Embryonic facial prominence (tissue), 1 donor: ENCODE data around the gene NECTIN3.

Experiments used
- DNase-seq: peaks from one replicate; pipeline ENCODE4 v3.0.0-alpha.2; 2016; ENCODE audit errors: extremely low spot score

NECTIN3 gene

GRCh38 chr3:111071257-111072030 is at the start of gene NECTIN3:
Gene NECTIN3, plus strand, starts transcription at chr3:111071816. Its CDS starts 202 bp downstream, at chr3:111072018.
- peak; percentile 93 for DNase-seq

- DNase-seq: no peak
These were observed 43.7 kb upstream of the NECTIN3 start for GRCh38 chr3:111027868-111028267.

DNA sequence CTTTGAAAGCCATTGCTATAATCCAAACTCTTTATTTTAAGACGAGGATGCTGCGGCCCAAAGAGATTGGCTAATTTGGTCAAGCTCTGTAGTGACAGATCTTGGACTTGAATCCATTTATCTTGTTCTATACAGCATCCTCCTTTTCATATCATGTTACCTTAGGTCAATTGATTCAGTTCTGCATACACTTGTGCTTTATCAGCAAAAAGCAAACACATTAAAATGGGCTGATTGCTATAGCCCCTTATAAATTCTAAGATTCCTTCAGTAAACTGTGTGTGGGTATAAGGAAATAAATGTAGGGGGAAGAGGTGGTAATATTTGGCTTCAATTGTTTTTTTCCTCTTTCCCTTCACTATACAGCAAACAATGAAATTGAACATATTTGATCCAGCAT is 40.1 kb upstream of the NECTIN3 start:
- DNase-seq: no peak

DNA sequence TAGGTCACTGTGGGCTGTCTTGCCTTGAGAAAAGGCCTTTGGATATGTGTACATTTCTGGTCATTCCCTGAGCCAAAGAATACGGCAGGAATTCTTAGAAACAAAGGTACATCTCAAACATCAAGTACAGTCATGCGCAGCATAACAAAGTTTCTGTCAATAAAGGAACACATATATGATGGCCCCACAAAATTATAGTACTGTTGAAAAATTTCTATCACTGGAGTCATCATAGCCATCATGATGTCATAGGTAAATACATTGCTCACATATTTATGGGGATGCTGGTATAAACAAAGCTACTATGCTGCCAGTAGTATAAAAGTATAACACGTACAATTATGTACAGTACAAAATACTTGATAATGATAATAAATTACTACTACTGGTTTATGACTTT is 38.9 kb upstream of the NECTIN3 start:
- DNase-seq: no peak

DNA sequence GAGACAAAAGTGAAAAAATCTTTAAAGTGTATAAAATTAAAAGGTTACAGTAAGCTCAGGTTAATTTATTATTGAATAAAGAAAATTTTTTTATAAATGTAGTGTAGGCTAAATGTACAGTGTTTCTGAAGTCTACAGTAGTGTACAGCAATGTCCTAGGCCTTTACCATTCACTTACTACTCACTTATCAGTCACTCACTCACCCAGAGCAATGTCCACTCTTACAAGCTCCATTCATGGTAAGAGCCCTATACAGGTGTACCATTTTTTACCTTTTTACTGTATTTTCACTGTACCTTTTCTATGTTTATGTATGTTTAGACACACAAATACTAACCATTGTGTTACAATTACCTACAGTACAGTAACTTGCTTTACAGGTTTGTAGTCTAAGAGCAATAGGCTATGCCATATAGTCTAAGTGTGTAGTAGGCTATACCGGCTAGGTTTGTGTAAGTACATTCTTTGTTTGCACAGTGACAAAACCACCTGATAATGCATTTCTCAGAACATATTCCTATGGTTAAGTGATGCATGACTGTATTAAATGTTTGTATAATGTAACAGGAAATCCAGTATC is 38.1 kb upstream of the NECTIN3 start:
- DNase-seq: no peak

DNA sequence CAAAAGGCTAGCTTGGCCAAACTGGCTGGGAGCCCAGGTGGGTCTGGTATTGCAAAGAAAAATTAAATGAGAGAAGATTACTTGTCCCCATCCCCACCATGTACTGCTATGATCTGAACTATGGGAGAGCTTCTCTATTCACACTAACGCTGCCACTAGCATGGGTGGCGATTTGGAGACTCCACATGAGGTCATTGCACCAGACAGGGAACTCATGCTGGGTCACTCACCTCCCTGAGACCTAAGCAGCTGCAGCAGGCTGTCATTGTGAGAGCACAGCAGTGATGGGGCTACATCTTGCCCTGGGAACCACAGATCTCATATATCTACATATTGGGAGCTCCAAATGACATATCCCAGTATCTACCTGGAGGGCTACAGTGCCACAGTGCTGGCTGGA is 36.3 kb upstream of the NECTIN3 start:
- no peak for DNase-seq

DNA sequence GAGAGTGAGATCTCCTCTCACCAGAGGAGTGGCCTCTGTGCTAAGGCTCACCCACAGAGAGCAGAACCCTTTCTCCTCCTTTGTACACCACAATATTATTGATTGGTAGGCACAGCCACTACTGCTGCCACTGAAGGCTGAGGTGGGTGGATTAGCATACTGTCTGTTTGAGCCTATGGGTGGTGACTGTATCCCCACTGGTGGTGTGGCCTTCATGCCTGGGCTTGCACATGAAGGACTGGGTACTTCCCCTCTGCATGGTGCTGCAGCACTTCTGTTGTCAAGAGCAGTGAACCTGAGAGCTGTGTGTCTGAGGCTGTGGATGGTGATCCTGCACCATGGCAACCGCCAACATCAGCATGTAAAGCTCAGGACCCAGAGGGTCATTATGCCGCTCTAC is 35.7 kb upstream of the NECTIN3 start:
- DNase-seq: no peak

- DNase-seq: no peak
These were observed 30.7 kb upstream of the NECTIN3 start for GRCh38 chr3:111040959-111041358.

DNA sequence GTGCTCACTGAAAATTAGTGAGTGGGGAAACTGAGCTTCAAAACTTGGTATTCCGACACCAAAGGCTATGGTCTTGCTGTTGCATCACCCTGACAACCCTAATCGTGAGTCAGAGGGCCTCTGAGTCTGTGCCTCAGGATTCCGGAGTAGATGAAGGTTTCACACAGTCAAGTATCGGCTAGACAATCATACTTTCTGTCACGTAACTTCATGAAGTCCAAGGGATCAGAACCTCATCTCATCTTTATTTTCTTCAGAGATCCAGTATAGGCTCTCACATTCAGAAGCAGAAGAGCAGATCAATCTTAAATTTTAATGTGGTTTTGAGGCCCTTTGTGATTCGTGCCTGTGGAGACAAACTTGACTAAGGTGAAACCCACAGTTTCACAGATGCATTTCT is 26.1 kb upstream of the NECTIN3 start:
- no peak for DNase-seq

DNA sequence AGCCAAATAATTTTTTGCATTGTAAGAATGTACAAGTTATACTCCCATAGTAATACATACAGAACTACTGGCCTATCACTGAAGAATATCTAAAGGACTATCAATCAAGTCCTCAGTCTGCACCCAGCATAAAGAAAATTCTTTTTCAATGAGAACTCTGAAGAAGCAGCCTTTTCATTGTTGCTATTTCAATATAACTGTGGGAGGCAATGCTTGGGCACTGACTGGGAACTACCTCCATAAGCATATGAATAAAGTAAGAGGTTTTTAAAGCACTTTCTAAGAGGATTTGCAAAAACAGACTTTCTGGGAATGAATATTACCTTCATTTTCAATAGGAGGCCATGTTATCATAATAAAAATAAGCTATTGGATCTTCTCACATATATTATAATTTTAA is 24.6 kb upstream of the NECTIN3 start:
- DNase-seq: no peak

GRCh38 chr3:111047812-111048435 is 23.7 kb upstream of the NECTIN3 start:
- no peak for DNase-seq

DNA sequence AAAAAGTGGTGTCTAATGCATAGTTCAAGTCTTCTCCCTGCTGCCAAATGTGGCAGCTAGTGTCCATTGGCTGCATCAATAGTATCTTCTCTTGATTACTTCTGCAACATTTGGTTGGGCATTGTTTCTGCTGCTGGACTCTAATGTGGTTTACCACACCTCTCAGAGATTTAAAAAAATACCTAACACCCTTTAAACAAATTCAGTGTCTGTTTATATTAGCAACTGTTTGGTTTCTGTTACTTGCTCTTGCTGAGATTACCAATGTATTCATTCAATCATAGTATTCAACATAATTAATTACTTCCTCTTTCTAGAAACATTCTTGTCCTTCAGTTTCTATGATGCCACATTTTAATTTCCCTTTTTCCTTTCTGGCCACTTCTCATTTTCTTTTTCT is 20.3 kb upstream of the NECTIN3 start:
- no peak for DNase-seq

DNA sequence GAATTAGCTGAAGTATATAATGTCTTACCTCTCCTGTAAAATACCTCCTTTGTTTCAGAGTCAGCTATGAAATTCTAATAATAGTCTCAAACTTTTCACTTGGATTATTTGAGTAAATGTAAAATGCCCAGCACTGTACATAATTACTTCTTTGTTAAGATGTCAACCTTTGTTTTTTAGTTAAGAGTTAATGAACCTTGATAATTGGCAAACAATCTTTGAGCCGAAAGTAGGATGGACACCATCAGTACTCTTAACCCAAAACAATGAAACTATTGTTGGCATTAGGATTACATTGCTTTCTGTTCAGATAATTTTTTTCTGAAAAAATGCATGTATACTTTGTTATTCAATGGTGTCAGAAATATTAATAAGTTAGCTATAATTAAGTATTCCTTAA is 3.0 kb upstream of the NECTIN3 start:
- no peak for DNase-seq

DNA sequence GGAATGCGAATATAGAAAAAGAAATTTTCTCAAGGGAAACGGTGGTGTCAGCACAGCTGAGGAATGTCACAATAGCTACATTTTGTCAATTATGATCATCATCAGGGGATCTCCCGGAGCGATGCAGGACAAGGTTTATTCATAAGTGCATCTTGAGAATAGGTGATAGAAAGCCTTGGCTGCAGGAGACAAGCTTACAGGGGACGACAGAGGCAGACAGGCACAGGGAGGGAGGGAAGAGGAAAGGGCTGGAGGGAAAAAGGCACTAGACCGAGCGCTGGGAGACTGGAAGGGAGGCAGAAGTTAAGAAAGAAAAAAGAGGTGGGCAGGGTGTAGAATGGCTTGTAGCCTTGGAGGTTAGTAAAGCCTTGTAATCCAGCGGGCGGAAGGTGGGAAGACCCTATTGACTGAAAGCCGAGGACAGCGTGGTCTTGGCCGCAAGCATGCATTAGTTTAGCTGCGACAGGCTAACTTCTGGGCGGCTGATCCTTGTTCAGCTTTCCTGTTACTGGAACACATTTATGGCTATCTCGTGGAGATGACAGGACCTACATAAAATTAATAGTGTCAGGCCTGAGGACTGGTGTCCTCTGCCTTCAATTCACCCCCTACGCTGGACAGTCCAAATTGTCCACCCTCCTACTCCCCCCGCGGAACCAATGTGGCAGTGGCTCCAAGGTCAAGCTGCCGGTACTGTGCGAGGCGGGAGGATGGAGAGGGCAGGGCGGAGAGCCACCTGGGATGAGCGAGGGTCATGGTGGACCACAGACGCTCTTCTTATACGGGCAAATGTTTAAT is 1.4 kb upstream of the NECTIN3 start:
- DNase-seq: no peak

- peak; percentile 80 for DNase-seq
These were observed 802 bp upstream of the NECTIN3 start for GRCh38 chr3:111070772-111071256.

- no peak for DNase-seq
These were observed 660 bp downstream of the NECTIN3 start for GRCh38 chr3:111072031-111072921.

GRCh38 chr3:111073218-111073617 is 1.6 kb downstream of the NECTIN3 start:
- DNase-seq: no peak

DNA sequence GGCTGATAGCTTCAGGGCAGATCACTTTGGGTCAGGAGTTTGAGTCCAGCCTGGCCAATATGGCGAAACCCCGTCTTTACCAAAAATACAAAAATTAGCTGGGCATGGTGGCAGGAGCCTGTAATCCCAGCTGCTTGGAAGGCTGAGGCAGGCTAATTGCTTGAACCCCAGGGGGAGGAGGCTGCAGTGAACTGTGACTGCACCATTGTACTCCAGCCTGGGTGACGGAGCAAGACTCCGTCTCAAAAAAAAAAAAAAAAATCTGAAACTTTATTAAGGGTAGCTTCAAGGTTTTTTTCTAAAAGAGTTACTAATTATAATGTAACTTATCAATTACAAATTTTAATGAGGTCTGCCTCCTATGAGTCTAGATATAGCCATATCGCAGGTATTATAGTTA is 5.1 kb downstream of the NECTIN3 start:
- no peak for DNase-seq

- no peak for DNase-seq
These were observed 5.8 kb downstream of the NECTIN3 start for GRCh38 chr3:111077369-111077768.

DNA sequence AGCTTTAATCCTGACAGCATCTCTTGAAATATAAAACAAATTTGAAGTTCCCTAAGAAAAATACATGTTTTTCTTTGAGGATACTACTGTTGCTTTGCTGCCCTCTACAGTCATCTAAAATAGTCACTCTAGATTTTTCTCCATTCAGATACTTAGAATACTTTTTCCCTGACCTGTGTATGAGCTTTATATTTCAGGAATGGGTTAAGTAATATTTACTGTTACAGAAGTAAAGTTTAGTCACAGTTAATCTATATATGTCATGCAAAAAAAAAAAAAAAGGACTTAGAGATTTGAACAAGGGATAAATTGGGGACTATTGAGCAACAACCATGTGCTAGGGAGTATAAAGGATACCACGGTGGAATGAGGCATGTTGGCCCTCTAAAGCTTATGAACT is 8.8 kb downstream of the NECTIN3 start:
- DNase-seq: no peak

DNA sequence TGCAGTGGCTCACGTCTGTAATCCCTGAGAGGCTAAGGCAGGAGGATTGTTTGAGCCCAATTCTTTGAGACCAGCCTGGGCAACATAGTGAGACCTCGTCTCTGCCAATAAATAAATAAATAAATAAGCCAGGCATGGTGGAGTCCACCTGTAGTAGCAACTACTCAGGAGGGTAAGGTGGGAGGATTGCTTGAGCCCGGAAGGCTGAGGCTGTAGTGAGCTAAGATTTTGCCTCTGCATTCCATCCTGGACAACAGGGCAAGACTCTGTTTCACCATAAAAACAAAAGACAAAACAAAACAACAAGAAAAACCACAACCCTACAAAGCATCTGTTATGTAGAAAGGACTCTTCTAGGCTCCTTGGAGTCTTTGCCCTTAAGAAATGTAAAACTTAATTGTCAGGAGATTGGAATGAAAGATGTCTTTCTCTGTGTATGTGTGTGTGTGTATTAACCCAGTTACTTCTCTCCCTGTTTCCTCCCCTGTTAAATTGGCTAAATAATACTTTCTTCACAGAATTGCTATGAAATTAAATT is 9.5 kb downstream of the NECTIN3 start:
- DNase-seq: no peak
